ENCODE results near the gene PSMB8. TPM values are rescaled to one million over a fixed set of nuclear protein-coding genes. Genes with fewer than 3 reads are reported as not detected.

The PSMB8 gene
- total RNA-seq, 1 experiment from 2014 or later = 31.6 TPM

DNA sequence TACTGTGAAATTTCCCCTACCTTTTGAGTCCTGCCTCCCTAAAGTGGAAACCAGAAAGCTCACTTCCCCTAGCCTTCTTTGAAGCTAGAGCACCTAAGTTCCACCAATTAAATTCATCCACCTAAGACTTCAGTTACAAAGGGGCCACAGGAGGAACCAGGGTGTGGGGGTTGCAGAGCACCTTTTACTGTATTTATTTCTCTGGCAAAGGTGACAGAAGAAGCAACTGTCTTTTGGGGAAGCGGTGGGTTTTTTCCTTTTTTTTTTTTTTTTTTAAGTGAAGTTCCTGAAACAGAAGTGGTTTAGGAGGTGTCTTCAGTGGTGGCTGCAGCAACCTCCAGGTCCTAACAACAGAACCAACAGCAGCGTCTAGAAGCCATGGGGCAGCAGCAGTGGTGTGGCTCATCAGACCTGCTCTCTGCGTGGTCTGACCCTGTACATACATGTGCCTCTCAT is 23.2 kb upstream of the PSMB8 start:
- Histone ChIP-seq H3K4me1 (ENCODE audit: insufficient read depth, low read length) (no peaks in the 10 kb centered on the region), H3K9me3 (ENCODE audit: low read length) (no peaks in the 10 kb centered on the region), H4K20me1 (ENCODE audit: low read length) (no peaks in the 10 kb centered on the region), H3K4me3 (ENCODE audit: low read length) (no peak overlapping the region), H2AFZ (ENCODE audit: low read length) (no peak overlapping the region), H3F3A (ENCODE audit: low read length, unreplicated experiment) (no peaks in the 10 kb centered on the region), H3K36me3 (ENCODE audit: low read depth, low read length) (no peaks in the 10 kb centered on the region), H3K27me3 (ENCODE audit: low read length) (peaks cover 14% of the 10 kb centered on the region), H3K9ac (ENCODE audit: low read length) (no peak overlapping the region), H3K9me2 (replicated peaks; ENCODE audit: low read length) (no peaks in the 10 kb centered on the region), H3K79me2 (ENCODE audit: low read length) (no peaks in the 10 kb centered on the region), H3K4me2 (ENCODE audit: low read length) (no peak overlapping the region), H3K27ac (ENCODE audit: low read length) (no peak overlapping the region)
- ChIA-PET POLR2A (ENCODE audit: unreplicated experiment) (no interaction called here), CTCF (interaction anchor here (0.8 to 2.3 kb wide), 3 partner anchors 13 to 81 kb away, joined by 7 to 19 read pairs (median 8); partner anchors contain the start of genes PSMB9, TAP1 and TAP2)
- DNase-seq (no peak), ATAC-seq (no peak)
- intact Hi-C loops (cut with micrococcal nuclease) = loop anchor here (5.0 kb wide), 1 partner anchor 165 kb away; no protein-coding TSS in a partner anchor
- no TSS peak for BruUV-seq (replicated peaks)
- TF ChIP-seq, protein P1, sequence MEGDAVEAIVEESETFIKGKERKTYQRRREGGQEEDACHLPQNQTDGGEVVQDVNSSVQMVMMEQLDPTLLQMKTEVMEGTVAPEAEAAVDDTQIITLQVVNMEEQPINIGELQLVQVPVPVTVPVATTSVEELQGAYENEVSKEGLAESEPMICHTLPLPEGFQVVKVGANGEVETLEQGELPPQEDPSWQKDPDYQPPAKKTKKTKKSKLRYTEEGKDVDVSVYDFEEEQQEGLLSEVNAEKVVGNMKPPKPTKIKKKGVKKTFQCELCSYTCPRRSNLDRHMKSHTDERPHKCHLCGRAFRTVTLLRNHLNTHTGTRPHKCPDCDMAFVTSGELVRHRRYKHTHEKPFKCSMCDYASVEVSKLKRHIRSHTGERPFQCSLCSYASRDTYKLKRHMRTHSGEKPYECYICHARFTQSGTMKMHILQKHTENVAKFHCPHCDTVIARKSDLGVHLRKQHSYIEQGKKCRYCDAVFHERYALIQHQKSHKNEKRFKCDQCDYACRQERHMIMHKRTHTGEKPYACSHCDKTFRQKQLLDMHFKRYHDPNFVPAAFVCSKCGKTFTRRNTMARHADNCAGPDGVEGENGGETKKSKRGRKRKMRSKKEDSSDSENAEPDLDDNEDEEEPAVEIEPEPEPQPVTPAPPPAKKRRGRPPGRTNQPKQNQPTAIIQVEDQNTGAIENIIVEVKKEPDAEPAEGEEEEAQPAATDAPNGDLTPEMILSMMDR (conservative IDR thresholded peaks at IDR 0.05; ENCODE audit: low read depth, low read length) = no peak
- no peak for TF ChIP-seq EZH2phosphoT487 (IDR thresholded peaks at IDR 0.05; ENCODE audit: borderline replicate concordance, low read length)
- TF ChIP-seq EZH2 (IDR thresholded peaks at IDR 0.05; ENCODE audit: low read length, unreplicated experiment) = no peak

DNA sequence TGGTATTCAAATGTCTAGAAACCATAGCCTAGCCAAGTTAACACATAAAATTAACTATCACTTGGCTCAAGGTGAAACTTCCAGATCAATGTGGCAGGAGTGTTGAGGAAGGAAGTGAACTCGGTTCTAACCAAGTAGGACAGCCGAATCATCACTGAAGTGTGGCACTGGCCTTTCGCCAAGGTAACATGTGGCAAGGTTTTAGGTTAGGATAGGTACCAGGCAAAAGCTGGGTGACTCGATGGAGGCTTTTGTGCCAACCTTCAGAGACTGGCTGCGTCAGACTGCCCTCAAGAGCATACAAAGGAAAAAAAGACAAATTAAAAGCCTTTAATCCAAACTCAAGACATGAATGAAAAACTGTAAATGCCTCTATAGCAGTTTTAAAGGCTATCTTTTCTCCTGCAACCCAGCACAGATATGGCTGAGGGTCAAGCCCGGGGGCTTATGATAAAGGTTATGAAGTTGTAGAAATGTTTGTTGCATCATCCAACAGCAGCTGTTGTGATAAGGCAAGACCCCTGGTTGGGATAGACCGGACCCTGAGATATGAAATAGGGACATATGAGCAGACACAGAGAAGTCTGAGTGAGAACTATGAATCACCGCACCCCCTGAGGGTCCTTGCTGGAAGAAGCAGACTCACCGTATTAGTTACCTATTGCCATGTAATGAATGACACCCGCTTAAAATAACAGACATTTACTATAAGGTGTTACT is 22.0 kb upstream of the PSMB8 start:
- peaks cover 11% of the 10 kb centered on the region for H3K27me3 ChIP-seq (ENCODE audit: low read length)
- H3K79me2 ChIP-seq (ENCODE audit: low read length) = no peaks in the 10 kb centered on the region
- H3K9ac ChIP-seq (ENCODE audit: low read length) = no peak overlapping the region
- H3K36me3 ChIP-seq (ENCODE audit: low read depth, low read length) = no peaks in the 10 kb centered on the region
- H4K20me1 ChIP-seq (ENCODE audit: low read length) = no peaks in the 10 kb centered on the region
- no peak overlapping the region for H3K4me2 ChIP-seq (ENCODE audit: low read length)
- H3K27ac ChIP-seq (ENCODE audit: low read length) = no peak overlapping the region
- ChIA-PET POLR2A (ENCODE audit: unreplicated experiment) (no interaction called here), CTCF (no interaction called here)
- no peak overlapping the region for H3K4me3 ChIP-seq (ENCODE audit: low read length)
- TF ChIP-seq EZH2 (IDR thresholded peaks at IDR 0.05; ENCODE audit: low read length, unreplicated experiment) (no peak), EZH2phosphoT487 (IDR thresholded peaks at IDR 0.05; ENCODE audit: borderline replicate concordance, low read length) (no peak)
- TF ChIP-seq, protein P1 (conservative IDR thresholded peaks at IDR 0.05; ENCODE audit: low read depth, low read length) = no peak
- no peaks in the 10 kb centered on the region for H3F3A ChIP-seq (ENCODE audit: low read length, unreplicated experiment)
- no peaks in the 10 kb centered on the region for H3K9me3 ChIP-seq (ENCODE audit: low read length)
- no peaks in the 10 kb centered on the region for H3K9me2 ChIP-seq (replicated peaks; ENCODE audit: low read length)
- ATAC-seq (no peak), DNase-seq (no peak)
- no peak overlapping the region for H2AFZ ChIP-seq (ENCODE audit: low read length)
- intact Hi-C loops (cut with micrococcal nuclease) = loop anchor here (5.0 kb wide), 1 partner anchor 164 kb away; no protein-coding TSS in a partner anchor
- no TSS peak for BruUV-seq (replicated peaks)
- peaks cover 6% of the 10 kb centered on the region; the same call in 1 of the 2 replicates for H3K4me1 ChIP-seq (ENCODE audit: insufficient read depth, low read length)

DNA sequence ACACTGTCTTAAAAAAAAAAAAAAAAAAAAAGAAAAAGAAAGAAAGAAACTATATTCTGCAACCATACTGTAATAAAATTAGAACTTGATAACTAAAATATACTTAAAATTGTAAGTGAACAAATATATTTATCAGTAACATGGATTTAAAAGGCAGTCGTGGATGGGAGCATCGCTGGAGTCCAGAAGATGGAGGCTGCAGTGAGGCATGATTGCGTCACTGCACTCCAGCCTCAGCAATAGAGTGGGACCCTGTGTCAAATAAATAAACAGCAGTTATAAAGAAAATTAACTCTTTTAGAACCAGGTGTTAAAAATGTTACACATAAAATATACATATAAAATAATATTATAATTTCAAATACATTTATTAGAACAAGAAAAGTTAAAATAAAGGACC is 18.9 kb upstream of the PSMB8 start:
- Histone ChIP-seq H3K4me2 (ENCODE audit: low read length) (no peak overlapping the region), H3K4me1 (ENCODE audit: insufficient read depth, low read length) (peaks cover 6% of the 10 kb centered on the region; the same call in 1 of the 2 replicates), H3K9me2 (replicated peaks; ENCODE audit: low read length) (no peaks in the 10 kb centered on the region), H3K4me3 (ENCODE audit: low read length) (no peak overlapping the region), H2AFZ (ENCODE audit: low read length) (no peak overlapping the region), H3K27me3 (ENCODE audit: low read length) (no peaks in the 10 kb centered on the region), H3K36me3 (ENCODE audit: low read depth, low read length) (no peaks in the 10 kb centered on the region), H3F3A (ENCODE audit: low read length, unreplicated experiment) (no peaks in the 10 kb centered on the region), H3K27ac (ENCODE audit: low read length) (no peak overlapping the region), H3K9ac (ENCODE audit: low read length) (no peak overlapping the region), H3K79me2 (ENCODE audit: low read length) (no peaks in the 10 kb centered on the region), H4K20me1 (ENCODE audit: low read length) (no peaks in the 10 kb centered on the region), H3K9me3 (ENCODE audit: low read length) (no peaks in the 10 kb centered on the region)
- ATAC-seq = no peak
- CTCF ChIA-PET = no interaction called here
- no TSS peak for BruUV-seq (replicated peaks)
- TF ChIP-seq, protein P1 (conservative IDR thresholded peaks at IDR 0.05; ENCODE audit: low read depth, low read length) = no peak
- TF ChIP-seq EZH2phosphoT487 (IDR thresholded peaks at IDR 0.05; ENCODE audit: borderline replicate concordance, low read length) (no peak), EZH2 (IDR thresholded peaks at IDR 0.05; ENCODE audit: low read length, unreplicated experiment) (no peak)
- intact Hi-C loops (cut with micrococcal nuclease) = no loop called here
- DNase-seq = no peak
- POLR2A ChIA-PET (ENCODE audit: unreplicated experiment) = no interaction called here
